Naive thymus-derived CD8-positive, alpha-beta T cell (primary cell): Measurements from ENCODE around the gene APOBEC3H. TPM values are rescaled to one million over a fixed set of nuclear protein-coding genes. Genes with fewer than 3 reads are reported as not detected.
A peak's percentile ranks its signal among the peaks of the same experiment; 100 is the strongest.

Experiments
- ATAC-seq, 2 donors: fragments of 150-1000 bp; cut with Tn5 transposase in 1 of 2; sonication (Bioruptor Pico), chemical (Tn5 transposase) in 1 of 2; 1 replicate in 1 of 2; 2 replicates in 1 of 2; pipeline ENCODE4 v1.10.0; 2021; ENCODE audit warnings: mild to moderate bottlenecking in 2 of 2, moderate library complexity in 2 of 2
- POLR2A ChIA-PET: fragments of 350-600 bp; sonication (Branson Sonifier 250); formaldehyde crosslinking; loops from one replicate; lab custom pipeline; 2021; ENCODE audit warnings: antibody characterized with exemption; lab: Charles Lee
- DNase-seq, 10 donors: peaks; one replicate each; pipeline versions ENCODE4 v3.0.0 to v3.0.0-alpha.2; 2020 to 2022
- H3K27ac Mint-ChIP-seq, 10 donors: one replicate each; pipeline ENCODE4 v1.8.0; 2020 to 2022; ENCODE audit warnings: mild to moderate bottlenecking in 10 of 10, mixed read lengths in 10 of 10, moderate library complexity in 4 of 10, inconsistent platforms in 1 of 10
- H3K27me3 Mint-ChIP-seq, 5 donors: one replicate each; pipeline ENCODE4 v1.8.0; 2021 to 2022; ENCODE audit warnings: mixed read lengths in 5 of 5
- H3K36me3 Mint-ChIP-seq, 3 donors: one replicate each; pipeline ENCODE4 v1.8.0; 2020 to 2022; ENCODE audit warnings: mixed read lengths in 3 of 3, mild to moderate bottlenecking in 2 of 3, inconsistent platforms in 1 of 3
- H3K4me1 Mint-ChIP-seq, 4 donors: one replicate each; pipeline ENCODE4 v1.8.0; 2021 to 2022; ENCODE audit warnings: mixed read lengths in 4 of 4
- H3K4me3 Mint-ChIP-seq, 10 donors: one replicate each; pipeline ENCODE4 v1.8.0; 2020 to 2022; ENCODE audit warnings: mild to moderate bottlenecking in 10 of 10, mixed read lengths in 10 of 10, moderate library complexity in 6 of 10, inconsistent platforms in 1 of 10
- H3K9me3 Mint-ChIP-seq, 9 donors: one replicate each; pipeline ENCODE4 v1.8.0; 2020 to 2022; ENCODE audit warnings: mixed read lengths in 9 of 9, mild to moderate bottlenecking in 3 of 9, inconsistent platforms in 1 of 9, moderate library complexity in 1 of 9
- polyA plus RNA-seq, 3 donors: library from polyadenylated mRNA; unstranded; fragments of 300-500 nt; fragmentation: Illumina TruSeq; gene quantifications; one replicate each; pipeline ENCODE4 v1.2.3, GENCODE V29; 2021
- total RNA-seq, 8 experiments: library from RNA in 2 of 8; stranded (reverse) in 2 of 8; gene quantifications; one replicate each; pipeline ENCODE4 v1.2.3 and lab custom pipeline; 2021 to 2026

The APOBEC3H gene
- total and polyA plus RNA-seq, 5 experiments from 2014 or later: 0.55 to 3.2 TPM; not detected in 3

DNA sequence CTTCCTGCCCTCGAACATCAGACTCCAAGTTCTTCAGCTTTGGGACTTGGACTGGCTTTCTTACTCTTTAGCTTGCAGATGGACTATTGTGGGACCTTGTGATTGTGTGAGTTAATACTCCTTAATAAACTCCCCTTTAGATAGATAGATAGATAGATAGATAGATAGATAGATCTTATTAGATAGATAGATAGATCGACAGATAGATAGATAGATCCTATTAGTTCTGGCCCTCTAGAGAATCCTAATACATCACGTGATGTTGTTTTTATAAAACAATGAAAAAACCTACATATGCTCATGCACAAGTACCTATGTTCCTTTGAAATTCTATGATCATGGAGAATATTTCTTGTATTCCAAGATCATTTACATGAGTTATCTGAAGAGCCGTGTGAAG lies 23.9 kb downstream of the APOBEC3H start:
- ATAC-seq (no peak), DNase-seq (no peak)
- Mint-ChIP-seq H3K27ac (peak overlapping the region in 2 of 10 donors; percentile 10 to 19), H3K36me3 (no peaks in the 10 kb centered on the region), H3K27me3 (no peaks in the 10 kb centered on the region), H3K4me3 (no peak overlapping the region), H3K9me3 (no peaks in the 10 kb centered on the region), H3K4me1 (peaks cover 8 to 29% (median 17%) of the 10 kb centered on the region in 4 donors)
- POLR2A ChIA-PET: no interaction called here

- H3K36me3 Mint-ChIP-seq: no peaks in the 10 kb centered on the region
Measured at GRCh38 chr22:39122772-39123470, 25.9 kb downstream of the APOBEC3H start.

GRCh38 chr22:39123751-39124581 lies 26.9 kb downstream of the APOBEC3H start:
- Mint-ChIP-seq H3K4me3 (no peak overlapping the region), H3K27ac (peak overlapping the region in 1 of 10 donors; percentile 21), H3K9me3 (no peaks in the 10 kb centered on the region), H3K4me1 (peaks cover 2 to 8% (median 5%) of the 10 kb centered on the region in 4 donors), H3K36me3 (no peaks in the 10 kb centered on the region), H3K27me3 (no peaks in the 10 kb centered on the region)
- DNase-seq (no peak), ATAC-seq (no peak)
- POLR2A ChIA-PET: interaction anchor here (0.9 kb wide), 1 partner anchor 642 kb away, joined by 4 read pairs; no protein-coding TSS in a partner anchor

More at GRCh38 chr22:39122772-39123470, 25.9 kb downstream of the APOBEC3H start:
- POLR2A ChIA-PET: interaction anchor here (0.7 kb wide), 1 partner anchor 469 kb away, joined by 3 read pairs; no protein-coding TSS in a partner anchor
- Mint-ChIP-seq H3K9me3 (no peaks in the 10 kb centered on the region), H3K4me3 (no peak overlapping the region), H3K4me1 (peaks cover 3 to 12% (median 10%) of the 10 kb centered on the region in 4 donors), H3K27ac (no peak overlapping the region), H3K27me3 (no peaks in the 10 kb centered on the region)
- no peak for DNase-seq
- ATAC-seq: no peak

DNA sequence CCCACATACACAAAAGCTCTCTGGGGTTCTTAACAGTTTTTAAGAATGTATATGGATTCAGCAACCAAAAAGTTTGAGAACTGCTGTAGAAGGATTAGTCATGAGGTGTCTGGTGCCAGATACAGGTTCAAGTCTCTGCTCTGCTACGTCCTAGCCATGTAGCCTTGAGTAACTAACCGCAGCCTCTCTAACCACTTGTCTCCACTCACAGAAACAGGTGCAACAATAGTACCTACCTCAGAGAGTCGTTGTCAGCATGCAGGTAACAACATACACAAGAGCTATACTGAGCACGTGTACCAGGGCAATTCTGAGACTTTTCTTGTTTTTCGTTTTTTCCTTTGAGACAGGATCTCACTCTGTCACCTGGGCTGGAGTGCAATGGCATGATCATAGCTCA lies 28.6 kb downstream of the APOBEC3H start:
- POLR2A ChIA-PET: interaction anchor here (0.6 to 1.0 kb wide), 4 partner anchors 117 to 1244 kb away, joined by 4 to 5 read pairs (median 5); no protein-coding TSS in a partner anchor
- no peaks in the 10 kb centered on the region for H3K27me3 Mint-ChIP-seq
- DNase-seq (no peak), ATAC-seq (no peak)
- no peaks in the 10 kb centered on the region for H3K9me3 Mint-ChIP-seq
- H3K4me3 Mint-ChIP-seq: no peak overlapping the region
- H3K27ac Mint-ChIP-seq: no peak overlapping the region
- peaks cover 3 to 8% (median 5%) of the 10 kb centered on the region in 4 donors for H3K4me1 Mint-ChIP-seq
- H3K36me3 Mint-ChIP-seq: peaks cover 0 to 3% (median 0%) of the 10 kb centered on the region in 3 donors

DNA sequence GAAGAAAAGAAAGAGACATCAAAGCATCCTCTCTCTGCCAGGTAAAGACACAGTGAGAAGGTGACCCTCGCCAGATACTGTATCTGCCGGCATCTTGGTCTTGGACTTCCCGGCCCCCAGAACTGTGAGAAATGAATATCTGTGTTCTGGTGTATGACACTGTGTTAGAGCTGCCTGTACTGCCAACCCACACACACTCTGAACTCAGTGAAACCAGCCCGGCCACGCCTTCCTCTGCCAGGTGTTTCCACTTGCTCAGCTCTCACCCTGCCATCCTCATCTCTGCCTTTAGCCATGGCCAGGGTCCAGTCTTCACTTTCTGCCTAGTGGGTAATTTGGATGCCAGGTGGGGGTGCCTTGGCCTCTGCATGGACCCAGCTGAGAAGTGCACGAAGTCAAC lies 31.5 kb downstream of the APOBEC3H start:
- H3K27ac Mint-ChIP-seq: peak overlapping the region in 1 of 10 donors; percentile 24
- POLR2A ChIA-PET: interaction anchor here (0.6 kb wide), 1 partner anchor 124 kb away, joined by 3 read pairs; no protein-coding TSS in a partner anchor
- peaks cover 0 to 9% (median 0%) of the 10 kb centered on the region in 3 donors for H3K36me3 Mint-ChIP-seq
- H3K27me3 Mint-ChIP-seq: no peaks in the 10 kb centered on the region
- H3K4me1 Mint-ChIP-seq: peaks cover 0 to 6% (median 0%) of the 10 kb centered on the region in 4 donors
- ATAC-seq (no peak), DNase-seq (peak in 1 of 10 donors; percentile 32)
- no peaks in the 10 kb centered on the region for H3K9me3 Mint-ChIP-seq
- H3K4me3 Mint-ChIP-seq: no peak overlapping the region

GRCh38 chr22:39129081-39129480 lies 32.0 kb downstream of the APOBEC3H start:
- Mint-ChIP-seq H3K36me3 (peaks cover 0 to 12% (median 0%) of the 10 kb centered on the region in 3 donors), H3K9me3 (no peaks in the 10 kb centered on the region), H3K4me1 (peaks cover 0 to 6% (median 0%) of the 10 kb centered on the region in 4 donors), H3K27ac (peak overlapping the region in 1 of 10 donors; percentile 68), H3K27me3 (no peaks in the 10 kb centered on the region), H3K4me3 (no peak overlapping the region)
- ATAC-seq (no peak), DNase-seq (no peak)
- POLR2A ChIA-PET: interaction anchor here (0.6 to 0.7 kb wide), 2 partner anchors 93 to 125 kb away, joined by 3 to 4 read pairs; no protein-coding TSS in a partner anchor

- H3K27me3 Mint-ChIP-seq: no peaks in the 10 kb centered on the region
- no peak for ATAC-seq
- POLR2A ChIA-PET: interaction anchor here (0.7 kb wide), 1 partner anchor 92 kb away, joined by 4 read pairs; no protein-coding TSS in a partner anchor
Measured at GRCh38 chr22:39129746-39130145, 32.7 kb downstream of the APOBEC3H start.

DNA sequence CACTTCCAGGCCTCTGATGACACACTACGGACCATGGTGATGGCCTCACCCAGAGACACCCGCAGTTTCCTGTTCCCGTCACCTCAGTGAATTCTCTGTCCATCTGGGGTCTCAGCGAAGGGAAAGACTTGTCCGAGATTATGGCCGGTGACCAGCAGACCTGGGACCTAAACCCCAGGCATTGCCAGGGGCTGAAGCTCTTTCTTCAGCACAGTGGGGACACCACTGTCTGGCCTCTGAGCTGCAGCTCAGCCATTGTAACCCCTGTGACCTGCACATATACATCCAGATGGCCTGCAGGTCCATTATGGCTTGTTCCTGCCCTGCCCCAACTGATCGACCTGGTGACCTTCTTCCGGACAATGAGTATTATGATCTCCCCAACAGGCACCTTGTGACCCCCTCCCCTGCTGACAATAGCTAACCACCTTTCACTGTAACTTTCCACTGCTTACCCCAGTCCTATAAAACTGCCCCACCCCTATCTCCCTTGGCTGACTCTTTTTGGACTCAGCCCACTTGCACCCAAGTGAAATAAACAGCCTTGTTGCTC lies 33.2 kb downstream of the APOBEC3H start:
- no peak for DNase-seq
- no peaks in the 10 kb centered on the region for H3K27me3 Mint-ChIP-seq
- H3K27ac Mint-ChIP-seq: peak overlapping the region in 3 of 10 donors; percentile 33 to 82 (median 75)
- H3K36me3 Mint-ChIP-seq: peaks cover 0 to 12% (median 0%) of the 10 kb centered on the region in 3 donors
- POLR2A ChIA-PET: no interaction called here
- H3K4me3 Mint-ChIP-seq: no peak overlapping the region
- H3K9me3 Mint-ChIP-seq: no peaks in the 10 kb centered on the region
- H3K4me1 Mint-ChIP-seq: peaks cover 0 to 6% (median 2%) of the 10 kb centered on the region in 4 donors
- ATAC-seq: no peak

More at GRCh38 chr22:39129746-39130145, 32.7 kb downstream of the APOBEC3H start:
- DNase-seq: no peak
- peaks cover 0 to 12% (median 0%) of the 10 kb centered on the region in 3 donors for H3K36me3 Mint-ChIP-seq
- H3K27ac Mint-ChIP-seq: peak overlapping the region in 2 of 10 donors; percentile 82 to 84
- peak overlapping the region in 1 of 10 donors; percentile 39 for H3K4me3 Mint-ChIP-seq
- H3K9me3 Mint-ChIP-seq: no peaks in the 10 kb centered on the region
- H3K4me1 Mint-ChIP-seq: peaks cover 0 to 6% (median 0%) of the 10 kb centered on the region in 4 donors

GRCh38 chr22:39130892-39131855 lies 34.1 kb downstream of the APOBEC3H start:
- H3K4me3 Mint-ChIP-seq: no peak overlapping the region
- peaks cover 0 to 6% (median 3%) of the 10 kb centered on the region in 4 donors for H3K4me1 Mint-ChIP-seq
- ATAC-seq (no peak), DNase-seq (no peak)
- H3K36me3 Mint-ChIP-seq: peaks cover 0 to 12% (median 0%) of the 10 kb centered on the region in 3 donors
- no peaks in the 10 kb centered on the region for H3K9me3 Mint-ChIP-seq
- POLR2A ChIA-PET: no interaction called here
- peak overlapping the region in 1 of 10 donors; percentile 40 for H3K27ac Mint-ChIP-seq
- no peaks in the 10 kb centered on the region for H3K27me3 Mint-ChIP-seq

DNA sequence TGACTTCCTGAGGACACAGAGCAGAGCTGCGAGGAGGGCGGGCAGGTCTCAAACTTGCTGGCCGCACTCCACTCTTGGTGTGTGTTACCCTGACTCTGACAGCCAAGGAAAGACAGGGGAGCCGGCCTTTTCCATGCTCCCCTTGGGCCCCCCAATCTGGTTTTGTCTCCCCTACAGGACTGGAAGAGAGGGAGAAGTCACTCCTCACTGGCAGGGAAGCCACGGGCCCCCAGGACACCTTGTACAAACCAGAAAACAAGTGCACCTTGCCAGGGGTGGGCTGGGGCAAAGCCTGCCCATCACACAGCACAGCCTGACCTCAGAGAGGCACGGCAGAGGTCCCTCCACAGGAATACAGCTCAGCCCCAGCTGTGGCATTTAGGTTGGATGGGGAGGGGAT lies 35.2 kb downstream of the APOBEC3H start:
- Mint-ChIP-seq H3K9me3 (no peaks in the 10 kb centered on the region), H3K4me1 (peaks cover 0 to 6% (median 3%) of the 10 kb centered on the region in 4 donors), H3K27ac (no peak overlapping the region), H3K36me3 (peaks cover 0 to 12% (median 0%) of the 10 kb centered on the region in 3 donors), H3K27me3 (no peaks in the 10 kb centered on the region), H3K4me3 (peak overlapping the region in 1 of 10 donors; percentile 42)
- POLR2A ChIA-PET: no interaction called here
- no peak for DNase-seq
- no peak for ATAC-seq

DNA sequence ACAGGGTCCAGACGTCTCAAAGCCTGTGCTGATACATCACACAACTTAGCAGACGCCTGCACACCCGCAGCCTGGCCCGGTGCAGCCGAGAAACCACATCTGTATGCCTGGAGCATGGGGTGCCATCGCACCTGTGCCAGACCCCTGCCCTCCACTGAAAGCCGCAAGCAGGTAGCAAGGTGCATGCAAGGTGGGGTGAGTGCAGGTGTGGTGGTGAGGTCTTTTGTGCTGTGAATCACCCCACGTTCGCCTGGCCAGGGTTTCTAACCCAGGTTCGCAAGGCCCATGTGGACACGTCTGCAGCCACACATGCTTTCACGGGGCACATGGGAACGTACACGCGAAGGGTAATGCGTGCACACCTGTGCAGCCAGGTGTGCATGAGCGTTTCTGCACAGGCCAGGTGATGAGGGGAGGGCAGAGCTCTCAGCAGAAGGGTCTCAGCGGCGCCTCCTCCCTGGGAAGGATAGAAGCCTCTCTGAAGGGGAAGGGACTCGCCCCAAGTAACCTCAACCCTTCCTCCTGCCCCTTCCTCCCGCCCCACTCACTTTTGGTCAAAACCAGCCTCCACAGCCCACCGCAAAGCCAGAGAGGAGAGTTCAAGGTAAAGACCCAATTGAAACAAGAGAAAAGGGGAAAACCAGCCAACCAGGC lies 36.0 kb downstream of the APOBEC3H start:
- no peak for ATAC-seq
- no peak overlapping the region for H3K27ac Mint-ChIP-seq
- POLR2A ChIA-PET: interaction anchor here (1.3 kb wide), 1 partner anchor 130 kb away, joined by 3 read pairs; no protein-coding TSS in a partner anchor

More for the DNA sequence above, 36.0 kb downstream of the APOBEC3H start:
- Mint-ChIP-seq H3K36me3 (peaks cover 0 to 12% (median 0%) of the 10 kb centered on the region in 3 donors), H3K4me3 (no peak overlapping the region), H3K9me3 (no peaks in the 10 kb centered on the region), H3K4me1 (peaks cover 0 to 6% (median 3%) of the 10 kb centered on the region in 4 donors), H3K27me3 (no peaks in the 10 kb centered on the region)
- no peak for DNase-seq
